ENCODE data around the gene GNB3. TPM values are rescaled to one million over a fixed set of nuclear protein-coding genes. Genes with fewer than 3 reads are reported as not detected.

GNB3 gene
- total and polyA plus RNA-seq, 12 donors, result 1.9 to 15.0 (median 7.5) TPM

DNA sequence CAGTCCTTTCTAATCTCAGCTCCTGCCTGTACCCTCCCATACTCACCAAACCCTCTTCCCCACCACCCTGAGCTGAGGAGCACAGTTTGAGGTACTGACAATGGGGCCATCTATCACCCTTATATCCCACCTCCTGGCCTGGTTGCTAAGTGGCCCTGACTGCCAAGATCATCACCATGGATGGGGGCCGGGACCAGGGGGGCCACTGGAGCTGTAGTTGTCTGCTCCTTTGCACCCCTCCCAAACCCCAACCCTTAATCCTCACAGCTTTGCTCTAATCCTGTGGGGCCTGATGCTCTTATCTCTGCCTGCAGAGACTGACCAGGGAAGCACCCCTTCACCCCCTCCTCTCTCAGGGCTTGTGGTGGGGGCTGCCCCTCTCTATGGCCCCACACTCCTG lies 395 bp upstream of the GNB3 start:
- WGBS, 2 donors, result 42 to 47% methylated on average over 1 of the region's 1 CpG
- no peaks in the 10 kb centered on the region for H3K9me3 ChIP-seq
- peaks cover 0 to 38% (median 0%) of the 10 kb centered on the region in 9 donors for H3K4me1 ChIP-seq
- no peak for TF ChIP-seq CTCF (IDR thresholded peaks at IDR 0.05)
- intact Hi-C loops (cut with DNase I), result no loop called here
- ATAC-seq (peak in 5 of 8 donors; percentile 1 to 20 (median 7)), DNase-seq (no peak)
- peaks cover 0 to 83% (median 30%) of the 10 kb centered on the region in 9 donors for H3K36me3 ChIP-seq
- peak overlapping the region in 3 of 10 donors; percentile 56 to 67 (median 56) for H3K27ac ChIP-seq
- H3K27me3 ChIP-seq, result no peaks in the 10 kb centered on the region
- H3K4me3 ChIP-seq, result no peak overlapping the region

- intact Hi-C loops (cut with DNase I), result no loop called here
- no peak for TF ChIP-seq CTCF (IDR thresholded peaks at IDR 0.05)
These were observed 1.4 kb downstream of the GNB3 start for GRCh38 chr12:6842075-6842474.

DNA sequence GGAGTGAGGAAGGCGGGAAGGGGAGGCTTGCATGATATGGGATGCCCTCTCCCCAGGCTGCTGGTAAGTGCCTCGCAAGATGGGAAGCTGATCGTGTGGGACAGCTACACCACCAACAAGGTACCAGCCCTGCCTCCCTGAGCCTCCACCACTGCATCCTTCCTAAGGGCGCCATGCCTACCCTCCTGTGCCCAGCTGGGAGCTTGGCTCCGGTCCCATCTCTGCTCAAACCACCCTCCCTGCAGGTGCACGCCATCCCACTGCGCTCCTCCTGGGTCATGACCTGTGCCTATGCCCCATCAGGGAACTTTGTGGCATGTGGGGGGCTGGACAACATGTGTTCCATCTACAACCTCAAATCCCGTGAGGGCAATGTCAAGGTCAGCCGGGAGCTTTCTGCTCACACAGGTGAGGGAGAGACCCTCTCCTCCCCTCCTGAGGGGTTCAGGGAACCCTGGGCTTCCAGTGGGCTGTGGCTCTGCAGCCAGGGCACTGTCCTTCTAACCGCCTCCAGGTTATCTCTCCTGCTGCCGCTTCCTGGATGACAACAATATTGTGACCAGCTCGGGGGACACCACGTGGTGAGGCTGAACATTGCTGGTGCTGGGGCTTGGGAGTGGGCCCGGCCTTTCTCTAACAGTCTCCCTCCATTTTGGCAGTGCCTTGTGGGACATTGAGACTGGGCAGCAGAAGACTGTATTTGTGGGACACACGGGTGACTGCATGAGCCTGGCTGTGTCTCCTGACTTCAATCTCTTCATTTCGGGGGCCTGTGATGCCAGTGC lies 2.6 kb downstream of the GNB3 start:
- Histone ChIP-seq H3K4me3 (no peak overlapping the region), H3K36me3 (peaks cover 0 to 87% (median 24%) of the 10 kb centered on the region in 9 donors), H3K27me3 (no peaks in the 10 kb centered on the region), H3K4me1 (peaks cover 0 to 22% (median 0%) of the 10 kb centered on the region in 9 donors), H3K9me3 (no peaks in the 10 kb centered on the region), H3K27ac (no peak overlapping the region)
- ATAC-seq (no peak), DNase-seq (no peak)
- no peak for TF ChIP-seq CTCF (IDR thresholded peaks at IDR 0.05)
- 67 to 68% methylated on average over 16 of the region's 16 CpGs for WGBS, 2 donors
- intact Hi-C loops (cut with DNase I), result no loop called here

More at GRCh38 chr12:6842075-6842474, 1.4 kb downstream of the GNB3 start:
- DNase-seq, result no peak
- Histone ChIP-seq H3K36me3 (peaks cover 0 to 88% (median 36%) of the 10 kb centered on the region in 9 donors), H3K4me1 (peaks cover 0 to 22% (median 0%) of the 10 kb centered on the region in 9 donors), H3K27ac (no peak overlapping the region), H3K27me3 (no peaks in the 10 kb centered on the region), H3K9me3 (no peaks in the 10 kb centered on the region), H3K4me3 (no peak overlapping the region)
- 94% methylated on average over 4 of the region's 4 CpGs for WGBS, 2 donors
- no peak for ATAC-seq

GRCh38 chr12:6845395-6845794 lies 4.7 kb downstream of the GNB3 start:
- no peak for TF ChIP-seq CTCF (IDR thresholded peaks at IDR 0.05)
- Histone ChIP-seq H3K27ac (no peak overlapping the region), H3K36me3 (peaks cover 0 to 84% (median 19%) of the 10 kb centered on the region in 9 donors), H3K9me3 (no peaks in the 10 kb centered on the region), H3K4me3 (no peak overlapping the region), H3K27me3 (no peaks in the 10 kb centered on the region), H3K4me1 (peaks cover 0 to 12% (median 2%) of the 10 kb centered on the region in 9 donors)
- DNase-seq (no peak), ATAC-seq (no peak)
- intact Hi-C loops (cut with DNase I), result no loop called here
- 93% methylated on average over 17 of the region's 17 CpGs for WGBS, 2 donors

Measured in heart right ventricle (tissue), 16 donors.